ENCODE measurements around the gene TAF15.

TAF15 gene

DNA sequence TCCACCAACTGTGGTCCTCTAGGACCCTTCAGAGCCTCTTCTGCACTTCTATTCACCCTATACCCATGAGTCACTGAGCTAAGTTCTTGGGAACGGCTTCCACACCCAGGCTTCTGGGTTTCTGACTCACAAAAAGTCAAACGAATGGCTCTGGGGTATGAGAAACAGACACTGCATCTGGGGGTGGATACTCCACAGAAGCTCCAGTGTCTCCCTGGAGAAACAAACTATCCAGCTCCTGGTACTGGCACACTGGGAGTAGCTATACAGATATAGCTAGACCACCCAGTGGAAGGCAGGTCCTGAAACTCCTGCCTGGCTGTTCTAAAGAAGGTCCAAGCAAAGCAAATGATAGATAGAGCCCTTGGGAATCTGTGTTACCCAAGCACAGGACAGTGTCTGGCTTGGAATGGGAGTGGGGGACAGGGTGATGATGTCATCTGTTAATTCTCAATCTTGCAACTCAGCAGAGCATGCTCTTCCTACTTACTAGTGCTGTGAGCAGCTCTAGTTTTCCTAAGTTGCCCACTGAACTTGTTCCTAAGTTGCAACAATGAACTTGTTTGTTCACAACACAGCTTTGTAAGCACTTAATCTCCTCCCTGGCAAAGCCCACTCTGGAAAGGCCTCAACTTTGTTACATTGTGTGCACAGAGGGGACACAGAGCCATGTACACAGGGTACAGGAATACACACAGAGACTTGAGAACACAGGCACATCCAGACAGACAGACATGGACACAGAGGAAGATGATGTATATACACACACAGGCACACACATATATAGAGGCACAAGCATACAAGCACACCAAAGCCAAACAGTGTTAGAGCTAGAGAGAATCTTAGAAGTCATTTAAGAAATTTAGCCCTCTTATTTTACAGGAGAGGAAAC is 20.6 kb upstream of the TAF15 start:
- peak; percentile 20 to 35 for ATAC-seq

DNA sequence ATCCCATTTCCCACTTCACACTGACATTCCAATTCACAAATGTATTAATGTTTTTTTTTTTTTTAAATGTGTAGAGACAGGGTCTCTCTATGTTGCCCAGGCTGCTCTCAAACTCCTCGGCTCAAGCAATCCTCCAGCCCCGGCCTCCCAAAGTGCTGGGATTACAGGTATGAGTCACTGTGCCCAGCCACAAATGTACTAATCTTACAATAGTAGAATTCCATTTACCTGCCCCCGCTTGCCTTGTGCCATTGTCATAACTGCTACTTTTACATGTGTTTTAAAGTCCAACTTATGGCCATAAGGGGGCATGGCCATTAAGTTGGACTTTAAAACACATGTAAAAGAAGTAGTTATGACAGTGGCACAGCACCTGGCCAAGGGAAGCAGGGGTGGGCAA is 18.4 kb upstream of the TAF15 start:
- no peak for ATAC-seq

GRCh38 chr17:35791681-35792350 is 17.5 kb upstream of the TAF15 start:
- no peak for ATAC-seq

GRCh38 chr17:35793257-35793656 is 16.0 kb upstream of the TAF15 start:
- ATAC-seq: no peak

DNA sequence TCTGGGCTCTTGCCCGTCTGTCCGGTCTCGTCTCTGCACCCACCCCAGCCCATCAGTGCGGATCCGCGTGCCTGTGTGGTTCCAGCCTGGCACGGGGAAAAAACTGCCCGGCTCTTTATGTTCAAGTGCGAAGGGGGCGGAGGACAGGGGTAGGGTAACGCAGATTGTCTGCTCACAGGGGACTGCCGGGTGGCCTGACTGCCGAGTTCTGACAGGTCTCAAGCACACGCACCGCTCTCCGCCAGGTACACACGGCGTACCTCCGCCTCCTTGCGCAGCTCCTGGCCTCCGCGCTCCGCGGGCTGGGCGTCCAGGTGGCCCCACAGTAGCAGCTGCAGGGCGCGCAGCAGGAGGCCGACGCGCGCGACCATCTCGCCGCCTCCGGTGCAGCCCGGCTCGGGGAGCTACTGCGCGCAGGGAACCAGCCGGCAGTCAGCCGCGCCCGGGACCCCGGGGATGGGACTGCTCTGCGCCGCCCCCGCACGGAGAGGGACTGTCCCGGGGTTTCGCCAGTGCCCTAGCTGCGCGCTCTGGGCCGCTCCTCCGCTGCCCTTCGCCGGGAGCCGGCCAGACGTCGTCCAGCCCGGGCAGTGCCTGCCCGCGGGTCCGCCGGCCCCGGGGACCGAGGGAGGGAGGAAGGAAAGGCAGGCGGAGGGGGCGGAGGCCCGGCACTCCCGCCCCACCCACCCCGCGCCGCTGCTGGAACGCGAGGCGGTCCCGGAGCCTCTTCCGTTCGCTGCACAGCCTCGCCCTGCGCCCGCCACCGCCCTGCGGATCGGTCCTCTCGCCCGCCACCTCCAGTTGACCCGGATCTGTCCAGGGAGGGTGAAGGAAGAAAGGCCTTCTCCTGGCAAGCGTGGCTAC is 14.0 kb upstream of the TAF15 start, which contains the start of gene MMP28:
Gene MMP28, minus strand, starts transcription at position 635 of the 864 bp plus-strand sequence. Its CDS starts 264 bp downstream, at position 371.
- ATAC-seq: peak; percentile 74 to 76

GRCh38 chr17:35795871-35796265 is 13.4 kb upstream of the TAF15 start:
- no peak for ATAC-seq

DNA sequence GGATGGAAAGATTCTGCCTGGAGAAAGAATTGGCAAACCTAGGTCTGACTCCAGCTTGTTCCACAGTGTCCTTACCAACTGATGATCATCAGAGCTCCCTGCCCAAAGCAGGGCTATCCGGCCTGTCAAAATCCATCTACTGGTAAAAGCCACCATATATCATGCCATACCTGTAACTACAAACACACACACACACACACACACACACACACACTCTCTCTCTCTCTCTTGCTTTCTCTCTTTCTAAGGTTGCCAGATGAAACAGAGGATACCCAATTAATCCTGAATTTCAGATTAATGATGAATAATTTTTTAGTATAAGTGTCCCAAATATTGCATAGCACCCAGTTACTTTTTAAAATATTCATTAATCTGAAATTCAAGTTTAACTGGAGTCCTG is 12.3 kb upstream of the TAF15 start:
- ATAC-seq: no peak

DNA sequence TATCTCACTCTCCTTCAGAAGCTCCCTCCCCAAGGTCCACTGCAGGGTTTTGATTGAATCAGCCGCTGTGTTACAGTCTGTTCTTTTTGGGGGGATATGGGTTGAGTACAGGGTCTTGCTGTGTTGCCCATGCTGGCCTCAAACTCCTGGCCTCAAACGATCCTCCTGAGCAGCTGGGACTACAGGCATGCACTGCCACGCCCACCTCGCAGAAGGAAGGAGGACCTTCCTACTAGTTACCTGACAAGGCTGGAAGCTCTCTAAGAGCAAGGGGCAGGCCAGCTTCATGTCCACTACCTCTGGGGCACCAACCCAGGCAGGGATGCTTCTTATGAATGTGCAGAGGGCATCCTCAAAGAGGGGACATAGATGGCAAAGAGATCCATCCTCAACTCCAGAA is 11.9 kb upstream of the TAF15 start:
- no peak for ATAC-seq

- ATAC-seq: no peak
Observed at GRCh38 chr17:35797918-35798317, 11.4 kb upstream of the TAF15 start.

DNA sequence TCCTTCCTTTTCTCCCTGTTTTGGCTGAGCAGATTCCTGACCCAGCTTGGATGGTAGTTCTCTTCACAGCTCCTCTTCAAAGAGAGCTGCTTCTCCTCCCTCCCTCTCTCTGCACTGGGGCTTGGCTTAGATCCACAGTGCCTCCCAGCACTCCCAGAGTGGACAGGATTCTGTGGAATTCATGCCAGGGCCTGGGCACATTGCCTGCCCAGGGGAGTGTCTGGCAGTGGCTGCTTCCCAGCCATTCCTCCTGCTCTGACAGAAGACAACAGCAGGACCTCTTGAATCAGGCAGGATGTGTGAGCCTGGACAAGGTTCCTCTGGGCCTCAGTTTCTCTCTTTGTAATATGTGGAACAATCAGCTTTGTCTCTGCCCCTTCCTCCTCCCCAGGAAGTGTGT is 9.3 kb upstream of the TAF15 start:
- ATAC-seq: no peak

- no peak for ATAC-seq
Observed at GRCh38 chr17:35801583-35802224, 7.6 kb upstream of the TAF15 start.

DNA sequence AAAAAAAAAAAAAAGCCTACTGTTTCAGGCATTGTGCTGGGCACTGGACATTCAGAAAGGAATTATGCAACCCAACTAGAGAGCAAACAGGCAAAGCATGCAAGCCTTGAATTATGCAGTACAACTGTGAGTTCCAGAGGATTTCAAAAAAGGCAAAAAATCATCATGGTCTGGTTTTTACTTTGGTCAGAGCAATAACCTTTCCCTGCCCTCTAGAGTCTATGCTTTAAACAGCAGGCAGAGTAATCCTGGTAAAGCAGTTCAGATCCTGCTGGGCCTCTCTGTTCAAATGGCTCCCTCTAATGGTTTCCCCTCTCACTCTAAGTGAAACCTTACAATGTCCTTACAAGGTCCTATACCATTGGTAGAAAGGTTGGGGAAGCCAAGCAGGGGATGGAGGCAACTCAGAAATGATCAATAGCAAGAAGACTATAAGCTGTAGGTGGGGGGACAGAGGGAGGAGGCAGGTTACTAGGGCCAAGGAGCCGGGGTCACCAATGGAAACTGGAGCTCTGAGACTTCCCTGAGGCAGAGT is 4.6 kb upstream of the TAF15 start:
- ATAC-seq: peak; percentile 22 to 25

- ATAC-seq: no peak
Observed at GRCh38 chr17:35807371-35808144, 1.7 kb upstream of the TAF15 start.

DNA sequence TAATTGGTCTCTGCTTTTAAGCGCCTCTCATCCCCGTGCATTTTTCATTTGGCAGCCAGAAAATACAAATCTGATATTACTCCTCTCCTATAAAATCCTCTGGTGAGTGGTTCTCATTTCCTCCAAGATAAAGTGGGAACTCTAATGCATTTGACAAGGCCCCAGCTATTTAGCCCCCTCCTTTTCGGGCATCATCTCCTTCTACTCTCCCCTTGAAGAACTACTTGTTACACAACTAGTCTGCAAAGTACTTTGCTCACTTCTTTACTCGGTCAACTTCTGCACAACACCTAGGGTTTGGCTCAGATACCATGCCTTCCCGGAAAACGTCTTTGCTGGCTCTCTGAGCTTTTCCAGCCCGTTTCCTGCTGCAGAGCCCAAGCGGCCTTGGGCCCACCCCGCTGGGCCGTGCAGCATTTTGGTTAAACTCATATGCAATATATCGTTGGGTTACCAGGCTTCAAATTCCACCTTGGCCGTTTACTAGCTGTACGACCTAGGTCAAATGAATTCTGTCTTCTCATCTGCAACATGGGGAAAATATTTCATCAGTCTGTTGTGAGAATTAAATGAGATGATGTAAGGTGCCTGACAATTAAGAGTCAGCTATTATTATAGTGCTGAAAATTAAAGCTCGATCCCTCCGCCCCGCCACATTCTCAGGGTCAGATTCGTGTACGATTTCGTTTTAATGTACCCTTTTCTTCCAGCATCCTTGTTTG is 883 bp upstream of the TAF15 start:
- no peak for ATAC-seq

GRCh38 chr17:35809855-35810461 is 674 bp downstream of the TAF15 start:
- peak; percentile 3 to 6 for ATAC-seq

- no peak for ATAC-seq
Observed at GRCh38 chr17:35811759-35812158, 2.5 kb downstream of the TAF15 start.

DNA sequence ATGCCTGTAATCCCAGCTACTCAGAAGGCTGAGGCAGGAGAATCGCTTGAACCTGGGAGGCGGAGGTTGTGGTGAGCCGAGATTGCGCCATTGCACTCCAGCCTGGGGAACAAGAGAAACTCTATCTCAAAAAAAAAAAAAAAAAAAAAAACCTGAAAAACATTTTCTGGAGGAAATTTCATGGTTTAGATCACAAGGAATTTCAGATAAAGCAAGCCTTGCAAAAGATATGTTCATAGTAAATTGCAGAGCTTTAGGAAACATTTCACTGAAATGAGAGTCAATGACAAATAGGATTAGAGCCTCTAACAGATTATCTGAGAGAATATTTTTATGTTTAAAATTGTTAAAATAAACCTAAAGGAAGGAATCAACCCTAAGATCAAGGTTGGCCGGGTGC is 3.2 kb downstream of the TAF15 start:
- ATAC-seq: no peak

DNA sequence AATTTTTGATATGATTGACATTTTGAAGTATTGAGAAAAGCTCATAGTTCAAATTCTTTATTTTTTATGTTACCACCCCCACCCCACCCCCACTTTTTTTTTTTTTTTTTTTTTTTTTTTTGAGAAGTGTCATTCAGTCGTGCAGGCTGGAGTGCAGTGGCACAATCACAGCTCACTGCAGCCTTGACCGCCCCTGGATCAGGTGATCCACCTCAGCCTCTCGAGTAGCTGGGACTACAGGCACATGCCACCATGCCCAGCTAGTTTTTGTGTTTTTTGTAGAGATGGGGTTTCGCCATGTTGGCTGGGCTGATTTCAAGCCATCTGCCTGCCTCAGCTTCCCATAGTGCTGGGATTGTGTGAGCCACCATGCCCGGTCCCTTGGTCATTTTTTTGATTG is 7.4 kb downstream of the TAF15 start:
- no peak for ATAC-seq

DNA sequence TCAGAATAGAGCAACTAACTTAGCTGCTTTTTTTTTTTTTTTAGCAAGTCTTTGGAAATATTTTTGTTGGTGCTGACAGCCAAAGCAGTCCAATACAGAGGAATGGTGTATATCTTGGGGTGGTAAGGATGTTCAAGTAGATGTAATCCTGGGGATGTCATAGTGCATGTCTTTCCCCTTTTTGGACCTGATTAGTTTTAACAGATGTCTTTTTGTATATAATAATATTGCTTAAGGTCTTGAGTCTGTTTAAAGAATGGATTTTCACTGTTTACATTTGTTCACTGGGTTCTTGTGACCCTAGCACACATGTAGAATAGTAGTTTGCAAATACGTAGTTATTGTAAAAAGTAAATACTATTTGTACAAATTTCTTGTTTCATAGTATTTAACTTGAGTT is 7.9 kb downstream of the TAF15 start:
- no peak for ATAC-seq

GRCh38 chr17:35819455-35819854 is 10.2 kb downstream of the TAF15 start:
- ATAC-seq: no peak

All from activated CD4-positive, CD25-positive, alpha-beta regulatory T cell treated with anti-CD3 and anti-CD28 coated beads, Interleukin-2, amount 50 U/mL, for 24 hours (primary cell).